ENCODE measurements around the gene GTF2A1L. TPM values are rescaled to one million over a fixed set of nuclear protein-coding genes. Genes with fewer than 3 reads are reported as not detected.

The GTF2A1L gene
- total and polyA plus RNA-seq, 2 experiments from 2014 or later: 0.52 to 4.1 TPM

- H3K27ac ChIP-seq: no peak overlapping the region
- H3K4me1 ChIP-seq (ENCODE audit: insufficient read depth): no peaks in the 10 kb centered on the region
- DNase-seq (ENCODE audit: low spot score): no peak
- H3K4me2 ChIP-seq: no peak overlapping the region
- no peaks in the 10 kb centered on the region for H3K9me3 ChIP-seq (ENCODE audit: low read depth)
- H3K79me2 ChIP-seq: no peaks in the 10 kb centered on the region
- H4K20me1 ChIP-seq (ENCODE audit: insufficient read depth, poor library complexity, severe bottlenecking): no peaks in the 10 kb centered on the region
- no peaks in the 10 kb centered on the region for H3K9me2 ChIP-seq (replicated peaks; ENCODE audit: insufficient read depth)
- H3K27me3 ChIP-seq: no peaks in the 10 kb centered on the region
- TF ChIP-seq EZH2phosphoT487 (IDR thresholded peaks at IDR 0.05; ENCODE audit: low read depth, severe bottlenecking, unreplicated experiment) (no peak), EZH2 (IDR thresholded peaks at IDR 0.05; ENCODE audit: borderline replicate concordance) (no peak), CTCF (IDR thresholded peaks at IDR 0.05; ENCODE audit: poor library complexity) (no peak)
- no peak overlapping the region for H2AFZ ChIP-seq
- 73% methylated on average over 4 of the region's 4 CpGs for WGBS (ENCODE audit: low lambda C conversion rate, missing lambda C conversion rate)
- H3K4me3 ChIP-seq: no peak overlapping the region
- H3K36me3 ChIP-seq (replicated peaks; ENCODE audit: insufficient read depth, low read depth): no peaks in the 10 kb centered on the region
Measured at GRCh38 chr2:48584551-48584950, 33.1 kb upstream of the GTF2A1L start.

- Histone ChIP-seq H3K79me2 (no peaks in the 10 kb centered on the region), H4K20me1 (ENCODE audit: insufficient read depth, poor library complexity, severe bottlenecking) (no peaks in the 10 kb centered on the region), H3K9me3 (ENCODE audit: low read depth) (no peaks in the 10 kb centered on the region), H3K36me3 (replicated peaks; ENCODE audit: insufficient read depth, low read depth) (no peaks in the 10 kb centered on the region), H3K4me2 (no peak overlapping the region), H3K9me2 (replicated peaks; ENCODE audit: insufficient read depth) (no peaks in the 10 kb centered on the region), H3K4me1 (ENCODE audit: insufficient read depth) (no peaks in the 10 kb centered on the region), H3K27me3 (no peaks in the 10 kb centered on the region), H2AFZ (no peak overlapping the region), H3K27ac (no peak overlapping the region), H3K4me3 (no peak overlapping the region)
- no peak for DNase-seq (ENCODE audit: low spot score)
- TF ChIP-seq CTCF (IDR thresholded peaks at IDR 0.05; ENCODE audit: poor library complexity) (no peak), EZH2phosphoT487 (IDR thresholded peaks at IDR 0.05; ENCODE audit: low read depth, severe bottlenecking, unreplicated experiment) (no peak), EZH2 (IDR thresholded peaks at IDR 0.05; ENCODE audit: borderline replicate concordance) (no peak)
- 55% methylated on average over 4 of the region's 4 CpGs for WGBS (ENCODE audit: low lambda C conversion rate, missing lambda C conversion rate)
Measured at GRCh38 chr2:48586433-48586832, 31.2 kb upstream of the GTF2A1L start.

GRCh38 chr2:48587560-48587959 lies 30.1 kb upstream of the GTF2A1L start:
- H3K9me3 ChIP-seq (ENCODE audit: low read depth): no peaks in the 10 kb centered on the region
- WGBS (ENCODE audit: low lambda C conversion rate, missing lambda C conversion rate): 68% methylated on average over 5 of the region's 5 CpGs

More at GRCh38 chr2:48587560-48587959, 30.1 kb upstream of the GTF2A1L start:
- Histone ChIP-seq H3K9me2 (replicated peaks; ENCODE audit: insufficient read depth) (no peaks in the 10 kb centered on the region), H3K36me3 (replicated peaks; ENCODE audit: insufficient read depth, low read depth) (no peaks in the 10 kb centered on the region), H3K27ac (peak overlapping the region; percentile 47), H4K20me1 (ENCODE audit: insufficient read depth, poor library complexity, severe bottlenecking) (no peaks in the 10 kb centered on the region), H2AFZ (no peak overlapping the region), H3K27me3 (no peaks in the 10 kb centered on the region), H3K4me2 (no peak overlapping the region), H3K4me1 (ENCODE audit: insufficient read depth) (no peaks in the 10 kb centered on the region), H3K79me2 (no peaks in the 10 kb centered on the region), H3K4me3 (no peak overlapping the region)
- DNase-seq (ENCODE audit: low spot score): no peak
- TF ChIP-seq CTCF (IDR thresholded peaks at IDR 0.05; ENCODE audit: poor library complexity): no peak
- TF ChIP-seq EZH2phosphoT487 (IDR thresholded peaks at IDR 0.05; ENCODE audit: low read depth, severe bottlenecking, unreplicated experiment): no peak
- no peak for TF ChIP-seq EZH2 (IDR thresholded peaks at IDR 0.05; ENCODE audit: borderline replicate concordance)
